NCI-H1436 (cell line): ENCODE results near the gene ABHD1.
"Not testable (repeated sequence)": the region's sequence is repeated elsewhere in the genome, so short reads cannot be mapped to it uniquely, and the experiment has no call there.

Source experiments
- DNase-seq: peaks from one replicate; lab custom pipeline; 2025; lab: John Stamatoyannopoulos, UW

The ABHD1 gene

DNA sequence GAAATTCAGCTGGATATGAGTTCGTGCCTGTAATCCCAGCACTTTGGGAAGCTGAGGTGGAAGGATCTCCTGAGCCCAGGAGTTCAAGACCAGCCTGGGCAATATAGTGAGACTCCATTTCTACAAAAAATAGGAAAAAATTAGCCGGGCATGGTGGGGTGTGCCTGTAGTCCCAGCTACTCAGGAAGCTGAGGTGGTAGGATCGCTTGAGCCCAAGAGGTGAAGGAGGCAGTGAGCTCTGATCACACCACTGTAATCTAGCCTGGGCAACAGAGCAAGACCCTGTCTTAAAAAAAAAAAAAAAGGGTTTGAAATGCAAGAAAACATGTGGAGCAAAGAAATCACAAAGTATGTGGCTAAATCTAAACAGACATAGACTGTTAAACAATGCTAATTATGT, 14.5 kb upstream of the ABHD1 start:
- no peak for DNase-seq

DNA sequence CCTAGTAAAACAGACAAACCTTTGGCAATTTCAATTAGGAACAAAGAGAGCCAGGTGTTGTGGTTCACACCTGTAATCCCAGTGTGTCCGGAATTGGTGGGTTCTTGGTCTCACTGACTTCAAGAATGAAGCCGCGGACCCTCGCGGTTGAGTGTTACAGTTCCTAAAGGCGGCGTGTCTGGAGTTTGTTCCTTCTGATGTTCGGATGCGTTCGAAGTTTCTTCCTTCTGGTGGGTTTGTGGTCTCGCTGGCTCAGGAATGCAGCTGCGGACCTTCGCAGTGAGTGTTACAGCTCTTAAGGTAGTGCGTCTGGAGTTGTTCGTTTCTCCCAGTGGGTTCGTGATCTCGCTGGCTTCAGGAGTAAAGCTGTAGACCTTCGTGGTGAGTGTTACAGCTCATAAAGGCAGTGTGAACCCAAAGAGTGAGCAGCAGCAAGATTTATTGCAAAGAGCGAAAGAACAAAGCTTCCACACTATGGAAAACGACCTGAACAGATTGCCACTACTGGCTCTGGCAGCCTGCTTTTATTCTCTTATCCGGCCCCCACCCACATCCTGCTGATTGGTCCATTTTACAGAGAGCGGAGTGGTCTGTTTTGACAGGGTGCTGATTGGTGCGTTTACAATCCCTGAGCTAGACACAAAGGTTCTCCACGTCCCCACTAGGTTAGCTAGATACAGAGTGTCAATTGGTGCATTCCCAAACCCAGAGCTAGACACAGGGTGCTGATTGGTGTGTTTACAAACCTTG, 12.8 kb upstream of the ABHD1 start:
- not testable (repeated sequence) for DNase-seq

DNA sequence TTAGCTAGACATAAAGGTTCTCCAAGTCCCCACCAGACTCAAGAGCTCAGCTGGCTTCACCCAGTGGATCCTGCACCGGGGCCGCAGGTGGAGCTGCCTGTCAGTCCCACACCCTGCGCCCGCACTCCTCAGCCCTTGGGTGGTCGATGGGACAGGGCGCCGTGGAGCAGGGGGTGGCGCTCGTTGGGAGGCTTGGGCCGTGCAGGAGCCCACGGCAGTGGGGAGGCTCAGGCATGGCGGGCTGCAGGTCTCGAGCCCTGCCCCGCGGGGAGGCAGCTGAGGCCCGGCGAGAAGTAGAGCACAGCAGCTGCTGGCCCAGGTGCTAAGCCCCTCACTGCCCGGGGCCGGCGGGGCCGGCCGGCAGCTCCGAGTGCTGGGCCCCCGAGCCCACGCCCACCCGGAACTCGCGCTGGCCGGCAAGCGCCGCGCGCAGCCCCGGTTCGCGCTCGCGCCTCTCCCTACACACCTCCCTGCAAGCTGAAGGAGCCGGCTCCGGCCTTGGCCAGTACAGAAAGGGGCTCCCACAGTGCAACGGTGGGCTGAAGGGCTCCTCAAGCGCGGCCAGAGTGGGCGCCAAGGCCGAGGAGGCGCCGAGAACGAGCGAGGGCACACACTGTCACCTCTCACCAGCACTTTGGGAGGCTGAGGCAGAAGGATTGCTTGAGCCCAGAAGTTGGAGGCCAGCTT, 12.1 kb upstream of the ABHD1 start:
- DNase-seq: not testable (repeated sequence)

DNA sequence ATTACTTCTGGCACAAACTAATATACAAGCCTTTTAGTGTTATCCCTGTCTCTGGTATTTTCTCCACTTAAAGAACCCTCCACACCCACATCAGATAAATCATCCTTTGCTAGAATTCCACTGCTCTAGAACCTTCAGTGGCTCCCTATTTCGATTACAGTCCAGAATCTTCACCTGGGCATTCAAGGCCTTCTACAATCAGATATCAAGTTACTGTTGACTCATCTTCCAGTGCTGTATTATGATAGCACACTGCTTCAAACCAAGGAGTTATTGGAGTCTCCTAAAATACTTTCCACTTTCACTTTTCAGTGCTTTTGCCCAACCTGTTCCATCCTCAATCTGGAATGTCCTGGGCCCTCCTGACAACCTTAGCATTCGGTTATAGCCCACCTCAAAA, 8.1 kb upstream of the ABHD1 start:
- DNase-seq: no peak

DNA sequence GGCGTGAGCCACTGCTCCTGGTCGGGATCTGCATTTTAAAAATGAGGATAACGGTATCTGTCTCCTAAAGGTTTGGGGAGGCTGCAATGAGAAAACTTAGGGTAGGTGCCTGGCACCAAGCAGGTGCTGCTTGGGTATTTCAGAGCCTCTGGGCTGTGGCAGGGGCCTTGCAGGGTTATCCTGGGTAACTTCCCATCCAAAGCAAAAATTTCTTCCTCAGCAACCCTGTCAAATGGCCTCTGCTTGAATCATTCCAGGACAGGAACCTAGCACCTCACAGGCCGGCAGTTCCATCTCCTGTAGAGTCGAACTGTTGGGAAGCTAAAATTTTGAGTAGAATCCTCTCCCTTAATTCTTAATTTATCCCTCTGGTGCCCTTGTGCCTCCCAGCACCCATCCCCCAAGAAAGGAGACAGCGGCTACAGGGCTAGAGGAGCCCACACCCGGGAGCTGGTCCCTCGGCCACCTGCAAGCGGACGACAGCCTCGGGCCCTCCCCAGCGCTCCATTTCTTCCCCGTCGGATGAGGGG, 5.6 kb upstream of the ABHD1 start:
- no peak for DNase-seq

DNA sequence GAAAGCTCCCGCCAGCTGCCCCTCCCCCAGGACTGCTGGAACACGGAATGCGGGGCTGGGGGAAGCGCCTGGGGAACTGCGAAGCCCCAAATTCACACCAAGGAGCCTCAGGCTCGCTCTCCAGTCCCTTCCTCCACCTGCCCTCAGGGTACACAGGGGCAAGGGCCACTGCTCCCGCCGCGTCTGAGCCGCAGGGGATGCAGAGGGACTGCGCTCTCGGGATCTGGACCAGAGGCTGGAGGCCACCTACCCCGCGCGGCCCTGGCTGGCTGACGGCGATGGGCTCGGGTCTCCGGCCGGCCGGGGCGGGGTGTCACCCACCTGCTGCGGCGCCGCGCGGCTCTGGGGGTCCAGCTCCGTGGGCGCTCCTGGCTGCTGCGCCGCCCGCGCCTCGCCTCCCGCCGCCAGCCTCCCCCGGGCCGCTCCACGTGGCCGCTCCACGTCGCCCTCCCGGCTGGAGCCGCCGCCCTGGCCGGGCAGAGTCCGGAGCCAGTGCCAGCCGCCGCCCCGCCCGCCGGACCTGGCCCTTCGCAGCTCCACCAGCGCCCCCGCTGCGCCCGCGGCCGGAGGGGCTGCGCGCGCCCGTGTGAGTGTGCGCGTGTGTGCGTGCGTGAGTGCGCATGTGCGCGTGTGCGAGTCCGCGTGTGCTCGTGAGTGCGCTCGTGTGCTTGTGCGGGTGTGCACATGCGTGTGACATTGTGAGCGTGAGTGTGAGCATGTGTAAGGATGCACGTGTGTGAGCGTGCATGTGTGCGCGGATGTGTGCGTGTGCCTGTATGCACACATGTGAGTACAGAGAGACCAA, 4.9 kb upstream of the ABHD1 start, which contains the start of gene CGREF1:
CGREF1 (minus strand) TSS at position 604 of the 805 bp plus-strand sequence. CDS start 14,762 bp downstream, outside the sequence.
- DNase-seq: no peak

DNA sequence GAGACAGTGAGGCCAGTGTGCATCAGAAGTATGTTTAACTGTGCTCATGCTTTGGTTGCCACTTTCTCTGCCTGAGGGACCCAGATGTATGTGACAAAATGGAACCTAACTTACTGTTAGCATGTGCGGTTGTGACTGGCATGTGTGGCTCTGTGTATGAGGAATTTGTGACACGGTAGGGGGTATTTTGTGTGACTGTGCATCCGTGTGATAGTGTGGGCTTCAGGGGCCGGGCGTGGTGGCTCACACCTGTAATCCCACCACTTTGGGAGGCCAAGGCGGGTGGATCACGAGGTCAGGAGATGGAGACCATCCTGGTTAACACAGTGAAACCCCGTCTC, 4.3 kb upstream of the ABHD1 start:
- not testable (repeated sequence) for DNase-seq

DNA sequence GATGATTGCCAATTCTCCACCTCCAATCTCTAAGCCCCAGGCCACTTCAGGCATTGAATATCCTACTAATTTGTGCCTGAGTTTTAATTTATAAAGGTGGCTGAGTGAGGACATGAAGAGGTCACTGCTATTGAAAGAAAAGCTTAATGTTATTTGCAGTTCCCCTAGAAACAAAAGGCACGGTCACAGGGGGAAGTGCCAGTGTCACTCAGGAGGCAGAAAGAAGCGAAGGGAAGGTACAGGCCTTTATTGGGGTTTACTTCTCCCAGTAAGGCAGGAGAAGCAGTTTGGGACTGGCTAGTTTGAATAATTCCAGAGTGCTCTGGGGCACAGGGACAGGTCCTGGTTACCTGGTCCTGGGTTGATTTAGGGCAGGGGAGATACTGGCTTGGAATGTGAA, 1.7 kb upstream of the ABHD1 start:
- no peak for DNase-seq

DNA sequence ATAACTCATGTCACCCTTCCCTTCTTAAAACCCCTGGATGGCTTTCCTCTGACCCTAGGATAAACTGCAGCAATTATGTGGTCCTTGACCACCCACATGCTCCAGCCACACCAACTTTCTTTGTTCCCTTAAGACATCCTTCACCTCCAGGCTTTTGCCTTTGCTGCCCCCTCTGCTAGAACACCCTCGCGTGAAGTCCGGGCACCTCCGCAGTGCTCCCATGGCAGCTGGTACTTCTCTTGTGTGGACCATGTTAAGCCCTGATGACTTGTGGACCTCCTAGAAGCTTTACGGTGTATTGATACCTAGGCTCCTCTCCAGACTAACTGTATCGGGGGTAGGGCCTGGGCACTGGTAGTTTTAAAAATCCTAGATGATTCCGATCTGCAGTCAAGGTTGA, 824 bp upstream of the ABHD1 start:
- DNase-seq: no peak

DNA sequence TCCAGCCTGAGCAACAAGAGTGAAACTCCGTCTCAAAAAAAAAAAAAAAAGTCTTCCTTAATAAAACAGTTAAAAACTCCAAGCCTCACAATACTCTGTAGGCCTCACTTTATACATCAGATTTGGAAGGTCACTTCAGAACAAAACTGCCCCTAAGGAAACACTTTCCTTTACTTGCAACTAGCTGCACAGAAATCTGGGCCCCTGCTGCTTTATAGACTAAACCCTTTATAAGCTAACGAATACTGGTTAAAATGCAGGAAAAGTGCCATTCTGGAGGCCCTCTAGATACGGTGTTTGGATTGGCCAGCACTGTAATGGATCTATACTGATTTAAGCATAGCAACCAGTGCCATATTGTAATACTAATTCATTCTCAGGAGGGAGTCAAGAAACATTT, 1.5 kb downstream of the ABHD1 start:
- DNase-seq: no peak

DNA sequence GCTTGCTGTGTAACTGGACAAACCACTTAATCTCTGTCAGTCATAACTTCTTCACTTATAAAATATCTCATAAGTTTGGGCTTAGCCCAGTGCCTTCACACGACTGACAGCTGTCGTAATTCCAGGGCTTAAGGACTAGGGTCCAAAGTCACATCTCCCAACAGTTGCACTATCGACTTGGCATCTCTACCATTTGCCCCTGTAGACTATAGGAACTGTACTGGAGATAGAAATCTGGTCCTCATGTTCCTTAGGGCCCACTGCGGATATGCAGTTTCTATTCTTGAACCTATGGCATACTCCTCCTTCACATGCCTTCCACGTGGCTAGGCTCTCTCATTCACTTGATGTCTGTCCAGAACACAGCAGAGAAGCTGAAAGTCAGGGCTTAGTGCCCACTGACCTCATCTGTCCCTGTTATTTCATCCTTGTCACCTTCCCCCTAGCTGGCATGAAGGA, 2.7 kb downstream of the ABHD1 start:
- DNase-seq: no peak

DNA sequence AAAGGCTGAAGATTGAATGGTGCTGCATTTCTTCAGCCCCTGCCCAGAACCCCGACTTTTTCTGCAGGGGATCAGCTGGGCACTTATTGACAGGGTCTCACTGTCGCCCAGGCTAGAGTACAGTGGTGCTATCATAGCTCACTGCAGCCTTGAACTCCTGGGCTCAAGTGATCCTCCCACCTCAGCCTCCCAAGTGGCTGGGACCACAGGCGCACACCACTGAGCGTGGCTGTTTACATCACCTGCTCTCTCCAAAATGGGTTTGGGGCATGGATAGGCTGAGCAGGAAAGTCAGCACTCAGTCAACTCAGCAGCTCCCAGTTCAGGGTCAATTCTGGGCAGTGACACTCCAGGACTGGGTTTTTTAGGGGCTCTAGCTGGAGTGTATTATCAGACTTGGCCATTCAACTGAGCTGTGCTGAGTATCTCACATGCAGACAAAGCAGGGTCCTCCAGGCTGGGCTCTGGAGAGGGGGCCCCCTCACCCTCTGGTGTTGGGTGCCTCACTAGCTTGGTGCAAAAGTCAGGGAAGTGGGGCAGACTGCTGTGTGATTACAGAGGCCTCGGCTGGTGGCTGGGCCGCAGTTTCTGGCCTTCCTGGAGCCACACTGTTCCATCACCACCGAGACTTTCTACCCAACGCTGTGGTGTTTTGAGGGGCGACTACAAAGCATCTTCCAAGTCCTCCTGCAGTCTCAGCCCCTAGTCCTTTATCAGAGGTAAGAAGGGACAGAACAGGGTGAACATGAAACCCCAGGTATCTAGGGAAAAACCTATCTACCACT, 4.5 kb downstream of the ABHD1 start:
- DNase-seq: no peak

DNA sequence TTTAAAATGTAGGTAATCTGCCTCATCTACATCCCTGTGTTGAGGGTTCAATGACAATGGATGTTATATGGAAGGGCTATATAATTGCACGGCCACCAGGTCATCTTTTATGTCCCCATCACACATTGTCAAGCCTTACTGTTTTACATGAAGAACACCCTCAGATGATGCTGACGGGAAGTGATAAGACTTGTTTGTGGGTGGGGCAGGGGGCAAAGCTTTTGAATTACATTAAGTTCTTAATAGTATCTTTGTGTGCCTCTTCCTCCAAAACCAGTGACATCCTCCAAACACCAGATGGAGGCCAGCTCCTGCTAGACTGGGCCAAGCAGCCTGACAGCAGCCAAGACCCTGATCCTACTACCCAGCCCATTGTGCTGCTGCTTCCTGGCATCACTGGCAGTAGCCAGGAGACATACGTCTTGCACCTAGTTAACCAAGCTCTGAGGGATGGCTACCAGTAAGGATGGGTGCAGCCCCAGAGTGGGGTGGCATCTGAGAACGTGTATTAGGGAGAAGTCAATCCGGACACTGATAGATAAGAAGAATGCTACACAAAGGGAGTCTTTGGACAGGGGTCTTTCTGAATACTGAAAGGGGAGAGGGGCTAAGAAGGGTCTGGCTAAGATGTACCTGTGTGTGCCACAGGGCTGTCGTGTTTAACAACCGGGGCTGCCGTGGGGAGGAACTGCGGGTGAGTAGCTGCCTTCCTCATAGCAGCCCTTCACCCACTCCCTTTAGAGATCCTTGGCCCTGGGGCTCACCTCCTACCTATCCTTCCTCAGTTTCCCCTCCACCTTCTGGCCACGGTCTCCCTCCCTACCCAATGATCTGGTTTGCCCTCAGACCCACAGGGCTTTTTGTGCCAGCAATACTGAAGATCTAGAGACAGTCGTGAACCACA, 5.3 kb downstream of the ABHD1 start:
- DNase-seq: no peak

DNA sequence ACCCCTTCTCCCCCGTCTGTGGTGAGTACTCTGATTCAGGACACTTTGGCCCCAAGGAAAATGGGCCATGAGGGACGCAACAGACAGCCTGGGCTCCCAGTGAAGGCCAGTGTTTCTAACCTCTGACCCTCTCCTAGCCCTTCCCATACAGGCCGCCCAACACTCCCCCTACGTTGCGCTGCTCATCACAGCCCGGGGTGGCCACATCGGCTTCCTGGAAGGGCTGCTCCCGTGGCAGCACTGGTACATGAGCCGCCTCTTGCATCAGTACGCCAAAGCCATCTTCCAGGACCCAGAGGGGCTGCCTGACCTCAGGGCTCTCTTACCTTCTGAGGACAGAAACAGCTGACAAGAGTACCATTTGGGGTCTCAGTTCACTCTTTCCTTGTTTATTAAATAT, 6.8 kb downstream of the ABHD1 start:
- no peak for DNase-seq

DNA sequence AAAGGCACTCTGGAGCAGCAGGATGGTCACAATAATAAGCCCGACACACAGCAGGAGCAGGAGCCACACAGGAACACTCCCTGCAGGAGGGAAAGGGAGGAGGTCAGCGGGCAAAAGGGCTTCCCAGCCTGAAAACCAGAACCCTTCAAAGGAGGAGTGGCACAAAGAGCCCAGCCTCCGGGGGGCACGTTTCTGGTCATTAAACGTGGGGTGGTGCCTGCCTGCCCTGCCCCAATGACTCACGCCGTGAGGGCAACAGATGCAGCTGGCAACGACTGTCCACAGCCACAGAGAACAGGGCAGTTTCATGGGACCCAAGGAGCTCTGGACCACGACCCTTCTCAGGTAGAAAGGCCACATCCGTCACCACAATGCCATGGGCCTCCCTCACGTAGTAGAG, 7.8 kb downstream of the ABHD1 start:
- DNase-seq: no peak

DNA sequence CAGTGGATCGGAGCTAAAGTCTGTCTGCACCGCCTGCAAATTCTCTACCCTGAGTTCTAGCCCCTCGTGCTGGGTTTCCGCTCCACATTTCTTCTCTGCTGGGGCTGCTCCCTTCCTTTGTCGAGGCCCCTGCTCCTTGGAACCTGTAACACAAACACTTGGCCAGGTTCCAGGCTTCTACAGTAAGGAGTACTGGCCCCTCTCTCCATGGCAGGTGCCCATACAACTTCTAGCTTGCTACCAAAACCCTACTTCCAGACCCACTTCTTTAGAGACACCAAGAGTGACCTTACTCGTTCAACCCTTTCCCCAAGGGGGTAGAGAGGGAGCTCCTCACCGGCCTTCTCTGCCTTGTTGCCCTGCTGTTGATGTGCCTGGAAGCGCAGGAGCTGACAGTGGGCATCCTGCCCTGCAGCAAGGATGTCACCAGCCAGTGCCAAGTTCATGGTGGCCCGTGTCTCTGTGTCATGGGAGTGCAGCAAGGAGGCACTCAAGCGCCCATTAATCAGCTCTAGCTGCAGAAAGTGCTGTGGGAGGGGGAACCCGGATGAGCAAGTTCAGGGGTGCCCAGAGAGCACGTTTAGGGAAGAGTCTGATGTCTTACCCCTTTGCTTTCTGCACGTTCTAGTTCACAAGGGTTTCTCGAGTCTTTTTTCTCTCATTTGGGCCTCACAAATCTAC, 9.7 kb downstream of the ABHD1 start:
- DNase-seq: no peak

DNA sequence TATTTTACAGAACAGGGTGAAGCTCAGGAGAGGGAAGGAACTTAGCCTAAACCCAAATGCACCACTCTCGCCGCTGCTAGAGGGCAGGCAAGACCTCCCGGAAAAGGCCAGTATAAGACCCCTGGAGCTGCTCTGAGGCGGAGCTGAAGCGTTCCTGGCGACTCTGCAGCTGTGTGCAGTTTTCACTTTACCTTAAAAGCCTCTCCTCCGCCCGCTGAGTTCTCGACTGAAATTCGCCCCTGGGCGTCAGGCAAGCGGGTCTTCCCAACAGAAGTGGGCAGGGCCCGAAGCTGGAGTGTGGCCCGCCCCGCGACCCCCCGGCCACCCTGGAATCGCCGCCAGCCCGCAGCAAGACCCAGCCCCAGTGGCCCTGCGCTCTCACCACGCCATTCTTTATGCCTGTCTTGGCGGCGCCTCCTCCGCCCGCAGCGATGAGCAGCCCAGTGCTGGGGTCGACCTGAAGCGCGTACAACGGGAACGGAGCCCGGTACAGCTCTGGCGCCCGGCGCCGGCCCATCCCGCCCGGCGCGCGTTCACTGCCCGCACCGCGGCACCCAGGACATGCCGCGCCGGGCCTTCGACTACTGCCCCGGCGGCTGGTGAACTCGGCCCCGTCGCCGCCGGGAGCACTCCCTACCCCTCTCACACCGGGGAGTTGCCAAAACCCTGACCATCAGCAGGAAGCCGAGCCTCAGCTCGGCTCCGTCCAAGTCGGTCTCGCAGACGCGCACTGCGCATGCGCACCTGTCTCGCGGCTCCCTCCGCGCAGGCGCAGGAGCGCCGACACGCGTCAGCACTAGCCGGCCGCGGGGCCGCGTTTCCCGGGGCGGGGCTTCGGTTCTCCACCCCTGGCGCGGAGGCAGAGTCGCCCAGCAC, 10.5 kb downstream of the ABHD1 start, which contains the start of gene PREB:
PREB (minus strand) TSS at position 732 of the 876 bp plus-strand sequence; CDS start at position 517, 215 bp downstream.
- peak; percentile 95 for DNase-seq

DNA sequence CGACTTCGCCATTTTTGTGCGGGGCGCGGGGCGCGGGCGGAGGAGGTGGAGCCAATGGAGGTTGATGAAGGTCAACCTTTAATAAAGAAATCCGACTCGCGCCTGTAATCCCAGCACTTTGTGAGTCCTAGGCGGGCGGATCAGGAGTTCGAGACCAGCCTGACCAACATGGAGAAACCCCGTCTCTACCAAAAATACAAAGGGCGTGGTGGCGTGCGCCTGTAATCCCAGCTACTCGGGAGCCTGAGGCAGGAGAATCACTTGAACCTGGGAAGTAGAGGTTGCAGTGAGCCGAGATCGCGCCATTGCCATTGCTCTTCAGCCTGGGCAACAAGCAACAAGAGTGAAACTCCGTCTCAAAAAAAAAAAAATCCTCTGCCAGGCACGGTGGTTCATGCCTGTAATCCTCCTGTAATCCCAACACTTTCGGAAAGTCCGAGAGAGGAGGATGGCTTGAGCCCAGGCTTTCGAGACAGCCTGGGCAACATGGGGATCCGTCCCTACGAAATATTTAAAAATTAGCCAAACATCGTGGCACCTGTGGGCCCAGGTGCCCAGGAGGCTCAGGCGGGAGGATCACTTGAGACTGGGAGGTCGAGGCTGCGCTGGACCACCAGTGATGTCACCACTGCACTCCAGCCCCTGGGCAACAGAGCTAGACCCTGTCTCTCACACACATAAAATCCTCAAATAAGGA, 11.3 kb downstream of the ABHD1 start:
- DNase-seq: no peak
